SK-N-MC (cell line): ENCODE results near the gene LRRC4C.

Experiments
- EZH2 ChIP-seq: fragments of 200-600 bp; sonication (generic); IDR thresholded peaks from one replicate; pipeline ENCODE4 v1.6.1; 2017; ENCODE audit warnings: antibody characterized with exemption
- POLR2AphosphoS5 ChIP-seq: IDR thresholded peaks from 2 replicates; pipeline ENCODE4 v1.6.1; 2012; ENCODE audit warnings: mild to moderate bottlenecking, low read depth, low read length, borderline replicate concordance

DNA sequence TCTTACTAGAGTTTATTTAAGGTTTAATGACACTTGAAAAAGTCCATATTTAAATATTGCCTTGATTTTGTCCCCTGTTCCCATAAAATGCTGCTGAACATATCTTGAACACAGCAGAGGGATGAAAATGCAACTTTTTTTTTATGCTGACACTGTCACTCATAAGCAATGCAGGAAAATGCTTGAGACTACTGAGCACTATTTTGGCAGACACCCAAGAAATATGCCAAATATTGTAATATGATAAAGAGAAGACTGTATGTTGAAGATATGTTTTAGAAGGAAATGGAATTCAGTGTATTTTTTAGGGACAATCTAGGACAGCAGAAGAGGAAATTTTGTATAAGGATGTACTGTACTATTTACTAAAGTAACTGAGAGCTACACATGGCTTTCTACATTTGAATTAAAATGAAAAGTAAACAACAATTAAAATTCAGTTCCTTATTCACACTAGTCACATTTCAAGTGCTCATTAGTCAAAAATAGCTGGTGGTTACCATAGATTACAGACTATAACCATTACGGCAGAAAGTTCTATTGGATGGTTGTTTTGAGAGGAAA is 58.6 kb downstream of the LRRC4C start:
- no peak for TF ChIP-seq EZH2
- TF ChIP-seq POLR2AphosphoS5 = no peak
